HG02943 (cell line): Measurements from ENCODE around the gene PAPLN.
"Not testable (repeated sequence)": the region's sequence is repeated elsewhere in the genome, so short reads cannot be mapped to it uniquely, and the experiment has no call there.

ENCODE experiments used
- ATAC-seq: cut with Tn5 transposase; IDR thresholded peaks from one replicate; pipeline ENCODE4 v1.9.1; 2021; ENCODE audit warnings: mild to moderate bottlenecking, low read depth, moderate library complexity; ENCODE audit not compliant: unreplicated experiment

Gene PAPLN

GRCh38 chr14:73283608-73284379 is 46.5 kb downstream of the PAPLN start:
- no peak for ATAC-seq

GRCh38 chr14:73285979-73286378 is 48.7 kb downstream of the PAPLN start:
- no peak for ATAC-seq

- no peak for ATAC-seq
These were observed 49.3 kb downstream of the PAPLN start for GRCh38 chr14:73286598-73286997.

- no peak for ATAC-seq
These were observed 49.8 kb downstream of the PAPLN start for GRCh38 chr14:73287071-73287470.

GRCh38 chr14:73289308-73289707 is 52.0 kb downstream of the PAPLN start:
- no peak for ATAC-seq

GRCh38 chr14:73289729-73290128 is 52.4 kb downstream of the PAPLN start:
- no peak for ATAC-seq

GRCh38 chr14:73290279-73290678 is 53.0 kb downstream of the PAPLN start:
- no peak for ATAC-seq

- no peak for ATAC-seq
These were observed 56.8 kb downstream of the PAPLN start for GRCh38 chr14:73293782-73294781.

GRCh38 chr14:73295198-73295796 is 58.0 kb downstream of the PAPLN start:
- ATAC-seq, result no peak

GRCh38 chr14:73305499-73305898 is 68.2 kb downstream of the PAPLN start:
- no peak for ATAC-seq

- no peak for ATAC-seq
These were observed 70.0 kb downstream of the PAPLN start for GRCh38 chr14:73307261-73307660.

- ATAC-seq, result not testable (repeated sequence)
These were observed 71.9 kb downstream of the PAPLN start for GRCh38 chr14:73309207-73309606.

- ATAC-seq, result no peak
These were observed 74.4 kb downstream of the PAPLN start for GRCh38 chr14:73311708-73312030.

GRCh38 chr14:73312687-73313086 is 75.4 kb downstream of the PAPLN start:
- ATAC-seq, result no peak

- no peak for ATAC-seq
These were observed 75.8 kb downstream of the PAPLN start for GRCh38 chr14:73313151-73313550.

- no peak for ATAC-seq
These were observed 86.6 kb downstream of the PAPLN start for GRCh38 chr14:73323896-73324399.
